C1 segment of cervical spinal cord (tissue), 14 donors: Measurements from ENCODE around the gene PIF1.
"Not testable (repeated sequence)": the region's sequence is repeated elsewhere in the genome, so short reads cannot be mapped to it uniquely, and the experiment has no call there.

Source experiments
- DNase-seq, 14 donors: peaks; one replicate each; lab custom pipeline; 2025; lab: John Stamatoyannopoulos, UW

The PIF1 gene

GRCh38 chr15:64847876-64848716, 22.6 kb upstream of the PIF1 start:
- no peak for DNase-seq

- DNase-seq, result no peak
Measured at GRCh38 chr15:64847448-64847847, 22.0 kb upstream of the PIF1 start.

- DNase-seq, result no peak
Measured at GRCh38 chr15:64847016-64847415, 21.6 kb upstream of the PIF1 start.

DNA sequence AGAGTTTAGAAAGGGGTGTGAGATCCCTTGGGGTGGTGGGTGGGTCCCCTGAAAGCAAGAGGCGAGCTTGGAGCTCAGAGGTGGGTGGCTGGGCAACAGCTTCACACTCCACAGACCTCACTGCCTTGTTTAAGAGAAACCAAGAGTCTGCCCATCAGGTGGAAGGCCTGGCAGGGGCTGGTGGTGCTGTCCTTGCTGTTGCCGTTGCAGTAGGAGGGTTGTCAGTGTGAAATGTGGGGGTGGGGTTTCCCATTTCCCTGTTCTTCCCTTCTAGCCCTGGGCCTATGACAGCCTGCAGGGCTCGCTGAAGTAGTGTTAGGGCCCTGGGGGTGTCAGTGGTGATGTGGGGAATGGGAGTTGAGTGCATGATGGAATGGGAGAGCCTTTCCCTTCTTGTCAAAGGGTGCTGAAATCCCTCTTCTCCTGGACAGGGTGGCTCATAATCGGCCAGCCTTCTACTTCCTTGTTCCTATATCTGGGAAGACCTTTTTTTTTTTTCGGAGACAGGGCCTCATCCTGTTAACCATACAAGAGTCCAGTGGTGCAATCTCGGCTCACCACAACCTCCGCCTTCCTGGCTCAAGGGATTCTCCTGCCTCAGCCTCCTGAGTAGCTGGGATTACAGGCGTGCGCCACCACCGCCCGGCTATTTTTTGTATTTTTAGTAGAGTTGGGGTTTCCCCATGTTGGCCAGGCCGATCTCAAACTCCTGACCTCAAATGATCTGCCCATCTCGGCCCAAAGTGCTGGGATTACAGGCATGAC, 20.6 kb upstream of the PIF1 start:
- peak in 1 of 14 donors; percentile 36 for DNase-seq

DNA sequence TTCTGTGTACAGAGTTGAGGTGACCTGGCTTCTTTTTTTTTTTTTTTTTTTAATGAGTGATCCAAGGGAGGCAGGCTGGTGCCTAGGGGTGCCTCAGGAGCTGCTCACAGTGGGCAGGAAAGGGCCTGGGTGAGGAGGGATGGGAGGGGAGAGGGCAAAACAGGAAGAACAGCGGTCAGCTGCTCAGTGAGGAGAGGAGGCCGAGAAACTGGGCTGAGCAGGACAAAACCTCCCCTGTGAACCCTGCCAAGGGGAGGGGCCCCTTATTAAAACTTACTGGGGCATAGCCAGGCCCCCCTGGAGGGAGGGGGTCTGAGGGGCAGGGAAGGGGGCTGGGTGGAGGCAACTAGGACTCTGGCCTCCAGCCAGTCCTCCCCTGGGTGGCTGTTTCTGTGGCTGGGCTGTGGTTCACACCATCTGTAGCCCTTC, 19.8 kb upstream of the PIF1 start:
- DNase-seq, result peak in 9 of 14 donors; percentile 30 to 70 (median 57)

GRCh38 chr15:64844576-64845145, 19.2 kb upstream of the PIF1 start:
- peak in 2 of 14 donors; percentile 12 to 30 for DNase-seq

- peak in 3 of 14 donors; percentile 27 to 51 (median 31) for DNase-seq
Measured at GRCh38 chr15:64843991-64844390, 18.5 kb upstream of the PIF1 start.

- peak in 4 of 14 donors; percentile 29 to 62 (median 51) for DNase-seq
Measured at GRCh38 chr15:64842986-64843561, 17.6 kb upstream of the PIF1 start.

GRCh38 chr15:64842096-64842939, 16.9 kb upstream of the PIF1 start:
- peak in 3 of 14 donors; percentile 43 to 59 (median 53) for DNase-seq

GRCh38 chr15:64841344-64842095, 16.1 kb upstream of the PIF1 start, which contains the start of gene PLEKHO2:
TSS of gene PLEKHO2 (plus strand) at chr15:64841915. CDS start at chr15:64842017, 102 bp downstream.
- DNase-seq, result peak; percentile 36 to 98 (median 88)

DNA sequence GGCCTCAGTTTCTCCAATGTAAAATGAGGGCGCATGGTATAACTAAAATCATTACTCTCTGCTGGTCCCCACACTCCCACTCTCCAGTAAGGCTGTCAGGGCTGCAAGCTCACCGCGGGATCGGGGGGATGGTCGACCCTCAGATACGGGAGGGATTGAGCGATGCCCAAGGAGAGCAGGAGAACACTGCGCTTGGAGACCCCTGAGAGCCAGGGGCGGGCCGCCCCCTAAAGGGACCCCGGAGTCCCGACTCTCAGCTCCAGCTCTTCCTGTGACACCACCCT, 15.6 kb upstream of the PIF1 start:
- no peak for DNase-seq

GRCh38 chr15:64837502-64837901, 12.1 kb upstream of the PIF1 start:
- DNase-seq, result no peak

DNA sequence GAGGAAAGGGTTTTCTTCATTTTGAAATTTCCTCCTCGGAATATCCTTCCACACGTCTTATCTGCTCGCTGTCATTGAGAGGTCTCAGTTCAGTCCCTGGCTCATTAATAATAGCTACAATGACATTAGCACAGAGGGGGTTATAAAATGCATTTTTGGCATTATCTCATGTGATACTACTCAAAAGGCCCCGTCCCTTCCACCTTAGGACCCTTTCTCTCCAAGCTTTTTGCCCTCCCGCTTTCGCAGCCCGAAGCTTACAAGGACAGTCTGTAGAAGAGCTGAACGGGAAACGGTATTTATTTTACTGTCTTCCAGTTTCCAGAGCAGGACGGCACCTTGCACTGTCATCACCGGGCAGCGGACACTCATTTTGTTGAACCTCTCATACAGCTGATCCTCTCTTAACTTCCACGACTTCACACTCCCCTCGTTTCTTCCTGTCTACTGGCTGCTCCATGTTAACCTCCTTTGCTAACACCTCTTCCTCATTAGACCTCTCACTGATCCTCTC, 10.6 kb upstream of the PIF1 start:
- no peak for DNase-seq

- no peak for DNase-seq
Measured at GRCh38 chr15:64833690-64834089, 8.2 kb upstream of the PIF1 start.

GRCh38 chr15:64828985-64829384, 3.5 kb upstream of the PIF1 start:
- DNase-seq, result no peak

- DNase-seq, result no peak
Measured at GRCh38 chr15:64824929-64825430, 467 bp downstream of the PIF1 start.

GRCh38 chr15:64816452-64816851, 9.0 kb downstream of the PIF1 start:
- DNase-seq, result no peak

GRCh38 chr15:64814965-64815364, 10.5 kb downstream of the PIF1 start:
- not testable (repeated sequence) for DNase-seq

- DNase-seq, result not testable (repeated sequence)
Measured at GRCh38 chr15:64814283-64814682, 11.2 kb downstream of the PIF1 start.

DNA sequence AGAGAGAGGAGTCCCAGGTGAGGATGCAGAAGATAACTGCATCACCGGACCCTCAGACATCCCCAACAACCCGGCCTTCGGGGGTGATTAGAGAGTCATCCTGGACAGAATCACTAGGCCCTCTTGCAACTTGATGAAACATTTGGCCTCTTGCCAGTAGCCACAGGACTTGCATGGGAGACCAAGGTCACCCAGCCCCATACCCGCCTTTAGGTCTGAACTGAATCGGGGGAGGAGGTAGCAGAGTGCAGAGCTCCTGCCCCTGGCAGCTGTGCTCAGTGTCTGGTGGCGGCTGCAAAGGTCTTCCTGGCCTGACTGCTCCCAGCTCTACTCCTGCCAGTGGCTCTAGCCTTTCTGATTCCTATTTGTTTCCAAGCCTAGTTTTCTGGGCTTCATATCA, 12.4 kb downstream of the PIF1 start:
- DNase-seq, result no peak
